K562 (cell line): ENCODE data around the gene INPP4B. TPM values are rescaled to one million over a fixed set of nuclear protein-coding genes. Genes with fewer than 3 reads are reported as not detected.

Experiments used
- ATAC-seq: fragments of 200-7000 bp; cut with Tn5 transposase; 3 replicates; pipeline ENCODE4 v1.9.1; 2020; ENCODE audit warnings: moderate library complexity
- BruUV-seq: library from RNA; stranded (reverse); fragments of 400-500 nt; replicated peaks from 2 replicates; lab custom pipeline; 2021; lab: Mats Ljungman, UMichigan
- CTCF ChIA-PET: fragments of 300-600 bp; formaldehyde crosslinking; extraction: SDS; loops from one replicate; lab custom pipeline; 2021; ENCODE audit warnings: low intra/inter-chr PET ratio; lab: Yijun Ruan, JAX
- POLR2A ChIA-PET: fragments of 300-600, 350-650 bp; sonication (Branson Sonifier 250); formaldehyde crosslinking; extraction: SDS; loops from one replicate; lab custom pipeline; 2021; ENCODE audit warnings: antibody characterized with exemption, inconsistent platforms; lab: Yijun Ruan, JAX
- DNase-seq, 4 experiments: peaks; one replicate each; pipeline versions ENCODE4 v3.0.0 to v3.0.0-alpha.2; 2011 to 2018; ENCODE audit warnings: low spot score in 3 of 4, mixed read lengths in 3 of 4; ENCODE audit errors: extremely low read depth in 1 of 4
- FAIRE-seq: peaks from 2 replicates; lab custom pipeline; 2011; peaks lifted over from hg19 to GRCh38; lab: Jason Lieb, UNC
- H2AFZ ChIP-seq: 2 replicates; pipeline ENCODE4 v1.6.0; 2011; ENCODE audit warnings: low read depth, low read length, control low read depth, inconsistent platforms
- H3K27ac ChIP-seq: fragments of 200-600 bp; 3 replicates; pipeline ENCODE4 v1.8.0; 2011; ENCODE audit warnings: low read depth, mild to moderate bottlenecking, control low read depth, inconsistent platforms, low read length, moderate library complexity, mixed read lengths; ENCODE audit errors: extremely low read depth
- H3K27me3 ChIP-seq, 2 experiments: fragments of 300-600 bp in 1 of 2; 2 replicates in 1 of 2; 3 replicates in 1 of 2; pipeline versions ENCODE4 v1.6.0 to v1.8.0; 2011; ENCODE audit warnings: inconsistent platforms in 2 of 2, low read length in 2 of 2, mild to moderate bottlenecking in 1 of 2, mixed read lengths in 1 of 2, moderate library complexity in 1 of 2; ENCODE audit not compliant: control insufficient read depth in 2 of 2, insufficient read depth in 2 of 2
- H3K36me3 ChIP-seq: fragments of 300-600 bp; 3 replicates; pipeline ENCODE4 v1.8.0; 2011; ENCODE audit warnings: mild to moderate bottlenecking, low read length, inconsistent platforms; ENCODE audit not compliant: control insufficient read depth, insufficient read depth
- H3K4me1 ChIP-seq, 2 experiments: fragments of 200-600 bp in 1 of 2; replicated peaks in 1 of 2; 2 replicates in 1 of 2; 3 replicates in 1 of 2; pipeline versions ENCODE4 v1.5.1 to v1.8.0; 2011; ENCODE audit warnings: inconsistent platforms in 2 of 2, low read length in 2 of 2, mild to moderate bottlenecking in 1 of 2, mixed read lengths in 1 of 2, moderate library complexity in 1 of 2; ENCODE audit not compliant: control insufficient read depth in 2 of 2, insufficient read depth in 2 of 2
- H3K4me2 ChIP-seq: 2 replicates; pipeline ENCODE4 v1.6.1; 2011; ENCODE audit warnings: low read length, control low read depth, inconsistent platforms, mixed read lengths; ENCODE audit not compliant: insufficient read depth
- H3K4me3 ChIP-seq: fragments of 200-600 bp; sonication (generic), shearing (Covaris generic); 2 replicates; pipeline ENCODE4 v1.5.1; 2016; ENCODE audit warnings: control low read depth, inconsistent platforms
- H3K79me2 ChIP-seq: fragments of 200-600 bp; 3 replicates; pipeline ENCODE4 v1.8.0; 2011; ENCODE audit warnings: low read length, inconsistent platforms; ENCODE audit not compliant: control insufficient read depth, insufficient read depth
- H3K9ac ChIP-seq, 2 experiments: 2 replicates each; pipeline versions ENCODE4 v1.6.0 to v1.6.1; 2011; ENCODE audit warnings: low read depth in 2 of 2, low read length in 2 of 2, control low read depth in 1 of 2, inconsistent platforms in 1 of 2, mild to moderate bottlenecking in 1 of 2, mixed read lengths in 1 of 2; ENCODE audit not compliant: insufficient read depth in 1 of 2
- H3K9me1 ChIP-seq: one replicate; pipeline ENCODE4 v1.6.0; 2011; ENCODE audit warnings: inconsistent platforms, mild to moderate bottlenecking, low read length, moderate library complexity; ENCODE audit not compliant: control insufficient read depth, insufficient read depth
- H3K9me3 ChIP-seq: replicated peaks from 2 replicates; pipeline ENCODE4 v1.5.1; 2011; ENCODE audit warnings: low read depth, low read length, inconsistent platforms; ENCODE audit not compliant: control insufficient read depth, insufficient read depth
- H4K20me1 ChIP-seq: replicated peaks from 2 replicates; pipeline ENCODE4 v1.6.1; 2011; ENCODE audit warnings: low read length, inconsistent platforms, mixed read lengths; ENCODE audit not compliant: control insufficient read depth, insufficient read depth
- ADNP ChIP-seq: fragments of 200-800 bp; sonication (Bioruptor generic); IDR thresholded peaks from 2 replicates; pipeline ENCODE4 v1.6.1; 2016; ENCODE audit warnings: missing genetic modification characterization, missing compliant biosample characterization
- POLR3G ChIP-seq: IDR thresholded peaks from 2 replicates; pipeline ENCODE4 v1.6.1; 2011; ENCODE audit not compliant: insufficient read length, insufficient replicate concordance; ENCODE audit errors: extremely low read depth
- SMARCE1 ChIP-seq: fragments of 450-650 bp; IDR thresholded peaks from 2 replicates; pipeline ENCODE4 v1.7.1; 2016; ENCODE audit warnings: mild to moderate bottlenecking
- SP2 ChIP-seq: IDR thresholded peaks from 2 replicates; pipeline ENCODE4 v1.6.1; 2011; ENCODE audit warnings: mild to moderate bottlenecking, low read depth, low read length, moderate library complexity; ENCODE audit not compliant: poor library complexity, severe bottlenecking; ENCODE audit errors: extremely low read depth
- SRSF3 ChIP-seq: fragments of 200-400 bp; formaldehyde crosslinking; IDR thresholded peaks from 2 replicates; pipeline ENCODE4 v1.6.1; 2016; ENCODE audit warnings: mild to moderate bottlenecking, low read length, moderate library complexity; ENCODE audit not compliant: insufficient read depth
- U2AF2 ChIP-seq: fragments of 200-400 bp; formaldehyde crosslinking; optimal IDR thresholded peaks from 2 replicates; pipeline ENCODE3; 2017; ENCODE audit warnings: low read depth, mild to moderate bottlenecking, low read length
- ZNF354B ChIP-seq: fragments of 250-450 bp; sonication (Bioruptor Pico); IDR thresholded peaks from 2 replicates; pipeline ENCODE4 v1.4.0; 2020
- WGBS: fragments of 100-300 bp; shearing (Covaris generic); methylation state at CpG from one replicate; pipeline ENCODE4 v1.1.6; 2016; ENCODE audit warnings: low coverage, mixed read lengths; ENCODE audit not compliant: insufficient coverage; ENCODE audit errors: missing lambda C conversion rate; 5-methylcytosine and 5-hydroxymethylcytosine counted together
- in situ Hi-C: fragments of 300-500 bp; cut with MboI; formaldehyde crosslinking; loops from 4 replicates; pipeline ENCODE4 v1.15.0; 2018; ENCODE audit warnings: inconsistent platforms, mixed read lengths
- intact Hi-C: fragments of 100-400 bp; cut with micrococcal nuclease; formaldehyde crosslinking; loops from 2 replicates; pipeline ENCODE4 v1.14.2; 2022
- polyA plus RNA-seq, 8 experiments: library from polyadenylated mRNA; depleted of rRNA in 4 of 8; stranded (reverse) in 5 of 8; unstranded in 3 of 8; fragments of >200 nt; fragmentation: Nextera tagmentation in 2 of 8; fragmentation: Illumina TruSeq in 1 of 8; extraction: Ambion mirVana in 2 of 8; extraction: Trizol in 1 of 8; gene quantifications; 2 replicates each; pipeline versions ENCODE4 v1.2.1 to v1.2.3, GENCODE V29; 2011 to 2014; ENCODE audit warnings: inconsistent platforms in 1 of 8, missing spikeins in 1 of 8
- total RNA-seq, 7 experiments: library from RNA; depleted of rRNA in 6 of 7; stranded (reverse); fragments of >200 nt in 6 of 7; fragmentation: Illumina TruSeq in 2 of 7; extraction: Trizol in 2 of 7; gene quantifications; 2 replicates each; pipeline versions ENCODE4 v1.2.1 to v1.2.3, GENCODE V29; 2011 to 2021; ENCODE audit warnings: low replicate concordance in 1 of 7
- TF ChIP-seq, protein P1 (sequence below): fragments of 250-450 bp; sonication (Bioruptor Pico); IDR thresholded peaks from 2 replicates; pipeline ENCODE4 v1.4.0; 2020; ENCODE audit warnings: mild to moderate bottlenecking, moderate library complexity
- TF ChIP-seq, protein P2 (sequence below): fragments of 250-450 bp; sonication (Bioruptor Pico); IDR thresholded peaks from 2 replicates; pipeline ENCODE4 v1.8.0; 2022; ENCODE audit warnings: inconsistent platforms
- TF ChIP-seq, protein P3 (sequence below): fragments of 250-450 bp; sonication (Bioruptor Pico); IDR thresholded peaks from 2 replicates; pipeline ENCODE4 v1.9.0; 2021; ENCODE audit warnings: mild to moderate bottlenecking

Gene INPP4B
- total and polyA plus RNA-seq, 9 of the 15 experiments (the other 6 are each of a cell fraction or from before 2014, with no cell fraction given): 0.04 to 0.11 TPM; not detected in 7

DNA sequence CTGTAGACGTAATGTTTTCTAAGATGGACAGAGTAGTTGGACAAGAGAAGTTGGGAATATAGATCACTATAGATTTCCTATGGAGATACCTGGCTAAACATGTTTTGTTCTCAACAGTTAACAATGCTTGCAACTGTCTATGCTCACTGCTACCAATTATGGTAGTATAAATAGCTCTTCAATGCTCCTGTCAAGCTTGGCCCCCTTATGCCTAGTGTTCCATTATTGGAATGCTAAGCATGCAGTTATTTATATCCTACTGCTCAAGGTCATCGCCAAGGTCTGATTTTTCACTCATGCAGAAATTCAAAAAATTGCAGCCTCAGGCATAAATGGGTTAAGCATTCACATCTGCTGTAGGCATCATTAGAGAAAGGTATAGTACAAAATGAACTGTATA lies 690.8 kb downstream of the INPP4B start:
- Histone ChIP-seq H2AFZ (no peak overlapping the region), H4K20me1 (no peaks in the 10 kb centered on the region), H3K27me3 (no peaks in the 10 kb centered on the region), H3K4me3 (no peak overlapping the region), H3K9me1 (no peaks in the 10 kb centered on the region), H3K36me3 (no peaks in the 10 kb centered on the region), H3K9ac (no peak overlapping the region), H3K4me1 (no peaks in the 10 kb centered on the region), H3K9me3 (no peaks in the 10 kb centered on the region), H3K27ac (no peak overlapping the region), H3K4me2 (no peak overlapping the region)
- no peak for ATAC-seq
- WGBS: 0% methylated on average over 2 of the region's 2 CpGs
- BruUV-seq: no TSS peak
- intact Hi-C loops: no loop called here
- POLR2A ChIA-PET: no interaction called here
- no peak for DNase-seq
- in situ Hi-C loops: no loop called here
- FAIRE-seq: no peak
- CTCF ChIA-PET: no interaction called here
- TF ChIP-seq POLR3G (no peak), U2AF2 (no peak), SP2 (no peak), SRSF3 (no peak), ZNF354B (CRISPR knock-in tag) (no peak), SMARCE1 (no peak), ADNP (tag) (no peak)
- TF ChIP-seq, protein P1, sequence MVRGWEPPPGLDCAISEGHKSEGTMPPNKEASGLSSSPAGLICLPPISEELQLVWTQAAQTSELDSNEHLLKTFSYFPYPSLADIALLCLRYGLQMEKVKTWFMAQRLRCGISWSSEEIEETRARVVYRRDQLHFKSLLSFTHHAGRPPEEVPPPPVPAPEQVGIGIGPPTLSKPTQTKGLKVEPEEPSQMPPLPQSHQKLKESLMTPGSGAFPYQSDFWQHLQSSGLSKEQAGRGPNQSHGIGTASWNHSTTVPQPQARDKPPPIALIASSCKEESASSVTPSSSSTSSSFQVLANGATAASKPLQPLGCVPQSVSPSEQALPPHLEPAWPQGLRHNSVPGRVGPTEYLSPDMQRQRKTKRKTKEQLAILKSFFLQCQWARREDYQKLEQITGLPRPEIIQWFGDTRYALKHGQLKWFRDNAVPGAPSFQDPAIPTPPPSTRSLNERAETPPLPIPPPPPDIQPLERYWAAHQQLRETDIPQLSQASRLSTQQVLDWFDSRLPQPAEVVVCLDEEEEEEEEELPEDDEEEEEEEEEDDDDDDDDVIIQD: no peak
- TF ChIP-seq, protein P2, sequence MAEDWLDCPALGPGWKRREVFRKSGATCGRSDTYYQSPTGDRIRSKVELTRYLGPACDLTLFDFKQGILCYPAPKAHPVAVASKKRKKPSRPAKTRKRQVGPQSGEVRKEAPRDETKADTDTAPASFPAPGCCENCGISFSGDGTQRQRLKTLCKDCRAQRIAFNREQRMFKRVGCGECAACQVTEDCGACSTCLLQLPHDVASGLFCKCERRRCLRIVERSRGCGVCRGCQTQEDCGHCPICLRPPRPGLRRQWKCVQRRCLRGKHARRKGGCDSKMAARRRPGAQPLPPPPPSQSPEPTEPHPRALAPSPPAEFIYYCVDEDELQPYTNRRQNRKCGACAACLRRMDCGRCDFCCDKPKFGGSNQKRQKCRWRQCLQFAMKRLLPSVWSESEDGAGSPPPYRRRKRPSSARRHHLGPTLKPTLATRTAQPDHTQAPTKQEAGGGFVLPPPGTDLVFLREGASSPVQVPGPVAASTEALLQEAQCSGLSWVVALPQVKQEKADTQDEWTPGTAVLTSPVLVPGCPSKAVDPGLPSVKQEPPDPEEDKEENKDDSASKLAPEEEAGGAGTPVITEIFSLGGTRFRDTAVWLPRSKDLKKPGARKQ (CRISPR knock-in tag): no peak
- TF ChIP-seq, protein P3, sequence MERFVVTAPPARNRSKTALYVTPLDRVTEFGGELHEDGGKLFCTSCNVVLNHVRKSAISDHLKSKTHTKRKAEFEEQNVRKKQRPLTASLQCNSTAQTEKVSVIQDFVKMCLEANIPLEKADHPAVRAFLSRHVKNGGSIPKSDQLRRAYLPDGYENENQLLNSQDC (CRISPR knock-in tag): no peak
- TF ChIP-seq, all 486 proteins: peak for 0
- no peaks in the 10 kb centered on the region for H3K79me2 ChIP-seq
